Measurements from ENCODE around the gene SARM1.

- TF ChIP-seq YY1 (IDR thresholded peaks at IDR 0.05; ENCODE audit: low read depth), result no peak
- TF ChIP-seq EP300 (IDR thresholded peaks at IDR 0.05; ENCODE audit: borderline replicate concordance), result no peak
- TF ChIP-seq REST (IDR thresholded peaks at IDR 0.05; ENCODE audit: low read depth), result no peak
- no peak for TF ChIP-seq RAD21 (IDR thresholded peaks at IDR 0.05; ENCODE audit: low read depth)
- no peak for TF ChIP-seq TEAD4 (IDR thresholded peaks at IDR 0.05)
- TF ChIP-seq CREB1 (IDR thresholded peaks at IDR 0.05; ENCODE audit: low read depth), result no peak
- no peak for TF ChIP-seq EGR1 (IDR thresholded peaks at IDR 0.05)
- TF ChIP-seq, protein P1, sequence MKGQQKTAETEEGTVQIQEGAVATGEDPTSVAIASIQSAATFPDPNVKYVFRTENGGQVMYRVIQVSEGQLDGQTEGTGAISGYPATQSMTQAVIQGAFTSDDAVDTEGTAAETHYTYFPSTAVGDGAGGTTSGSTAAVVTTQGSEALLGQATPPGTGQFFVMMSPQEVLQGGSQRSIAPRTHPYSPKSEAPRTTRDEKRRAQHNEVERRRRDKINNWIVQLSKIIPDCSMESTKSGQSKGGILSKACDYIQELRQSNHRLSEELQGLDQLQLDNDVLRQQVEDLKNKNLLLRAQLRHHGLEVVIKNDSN (IDR thresholded peaks at IDR 0.05), result no peak
- TF ChIP-seq MAX (IDR thresholded peaks at IDR 0.05), result no peak
- no peak for TF ChIP-seq CEBPB (IDR thresholded peaks at IDR 0.05)
- TF ChIP-seq TCF12 (IDR thresholded peaks at IDR 0.05; ENCODE audit: low read depth), result no peak
Observed at GRCh38 chr17:28390141-28390540, 18.6 kb downstream of the SARM1 start.
